ENCODE results near the gene CHD5.
"Not testable (repeated sequence)": the region's sequence is repeated elsewhere in the genome, so short reads cannot be mapped to it uniquely, and the experiment has no call there.

The CHD5 gene

GRCh38 chr1:6080469-6080868 lies 99.7 kb downstream of the CHD5 start:
- DNase-seq: no peak

GRCh38 chr1:6077919-6078318 lies 102.2 kb downstream of the CHD5 start:
- DNase-seq: no peak

- no peak for DNase-seq
Observed at GRCh38 chr1:6077506-6077905, 102.6 kb downstream of the CHD5 start.

GRCh38 chr1:6077061-6077460 lies 103.1 kb downstream of the CHD5 start:
- not testable (repeated sequence) for DNase-seq

GRCh38 chr1:6075748-6076147 lies 104.4 kb downstream of the CHD5 start:
- no peak for DNase-seq

GRCh38 chr1:6074192-6074901 lies 105.8 kb downstream of the CHD5 start:
- no peak for DNase-seq

GRCh38 chr1:6073480-6074053 lies 106.6 kb downstream of the CHD5 start:
- no peak for DNase-seq

- no peak for DNase-seq
Observed at GRCh38 chr1:6072774-6073479, 107.2 kb downstream of the CHD5 start.

- no peak for DNase-seq
Observed at GRCh38 chr1:6071219-6071618, 108.9 kb downstream of the CHD5 start.

GRCh38 chr1:6070450-6070974 lies 109.6 kb downstream of the CHD5 start:
- no peak for DNase-seq

- no peak for DNase-seq
Observed at GRCh38 chr1:6069573-6069972, 110.5 kb downstream of the CHD5 start.

- DNase-seq: no peak
Observed at GRCh38 chr1:6068932-6069331, 111.2 kb downstream of the CHD5 start.

- DNase-seq: no peak
Observed at GRCh38 chr1:6068073-6068472, 112.0 kb downstream of the CHD5 start.

- no peak for DNase-seq
Observed at GRCh38 chr1:6066680-6067079, 113.4 kb downstream of the CHD5 start.

- no peak for DNase-seq
Observed at GRCh38 chr1:6065093-6065858, 114.8 kb downstream of the CHD5 start.

GRCh38 chr1:6063532-6064053 lies 116.5 kb downstream of the CHD5 start:
- not testable (repeated sequence) for DNase-seq

- DNase-seq: no peak
Observed at GRCh38 chr1:6062670-6063069, 117.5 kb downstream of the CHD5 start.

- DNase-seq: no peak
Observed at GRCh38 chr1:6059866-6060265, 120.3 kb downstream of the CHD5 start.

GRCh38 chr1:6057170-6057845 lies 122.8 kb downstream of the CHD5 start:
- DNase-seq: no peak

- no peak for DNase-seq
Observed at GRCh38 chr1:6056572-6056948, 123.6 kb downstream of the CHD5 start.

- no peak for DNase-seq
Observed at GRCh38 chr1:6054596-6054995, 125.5 kb downstream of the CHD5 start.

- no peak for DNase-seq
Observed at GRCh38 chr1:6053206-6053546, 126.9 kb downstream of the CHD5 start.

Measured in stimulated activated CD4-positive, alpha-beta T cell treated with anti-CD3 and anti-CD28 coated beads, Interleukin-1b, Interleukin-23, amount 100 ng/mL, for 48 hours (primary cell).